H1 (cell line): Measurements from ENCODE around the gene GPR176. TPM values are rescaled to one million over a fixed set of nuclear protein-coding genes. Genes with fewer than 3 reads are reported as not detected.

Source experiments
- CTCF ChIA-PET: fragments of 300-600 bp; sonication (Branson Sonifier 250); formaldehyde crosslinking; loops from one replicate; lab custom pipeline; 2021; ENCODE audit not compliant: partially characterized antibody; lab: Charles Lee
- POLR2A ChIA-PET: fragments of 300-600 bp; sonication (Branson Sonifier 250); formaldehyde crosslinking; loops from one replicate; lab custom pipeline; 2021; ENCODE audit warnings: inconsistent platforms; ENCODE audit not compliant: partially characterized antibody; lab: Charles Lee
- DNase-seq, 2 experiments: peaks; one replicate each; pipeline versions ENCODE4 v3.0.0 to v3.0.0-alpha.2; 2010 to 2022; ENCODE audit warnings: low spot score in 2 of 2, low read depth in 1 of 2, mixed read lengths in 1 of 2
- FAIRE-seq: peaks from 2 replicates; lab custom pipeline; 2011; peaks lifted over from hg19 to GRCh38; lab: Jason Lieb, UNC
- H2AFZ ChIP-seq: 2 replicates; pipeline ENCODE4 v1.8.1; 2012; ENCODE audit warnings: low read length, inconsistent platforms
- H2AK5ac ChIP-seq: 2 replicates; pipeline ENCODE4 v1.6.1; 2013; ENCODE audit warnings: low read depth, low read length
- H2BK120ac ChIP-seq: replicated peaks from 2 replicates; pipeline ENCODE3; 2013; ENCODE audit warnings: low read depth, low read length, inconsistent platforms
- H2BK12ac ChIP-seq: 2 replicates; pipeline ENCODE4 v1.6.1; 2013; ENCODE audit warnings: low read depth, low read length
- H2BK15ac ChIP-seq: 2 replicates; pipeline ENCODE4 v1.6.1; 2013; ENCODE audit warnings: low read length
- H2BK20ac ChIP-seq: 2 replicates; pipeline ENCODE4 v1.6.1; 2013; ENCODE audit warnings: low read length
- H2BK5ac ChIP-seq: 2 replicates; pipeline ENCODE4 v1.6.1; 2013; ENCODE audit warnings: low read depth, low read length
- H3K14ac ChIP-seq: 2 replicates; pipeline ENCODE4 v1.6.1; 2013; ENCODE audit warnings: inconsistent platforms; ENCODE audit not compliant: insufficient read length
- H3K18ac ChIP-seq: 2 replicates; pipeline ENCODE4 v1.6.1; 2013; ENCODE audit warnings: low read length; ENCODE audit errors: extremely low read depth
- H3K23ac ChIP-seq: 2 replicates; pipeline ENCODE4 v1.6.1; 2013; ENCODE audit warnings: inconsistent platforms; ENCODE audit not compliant: insufficient read length
- H3K23me2 ChIP-seq: 2 replicates; pipeline ENCODE4 v1.6.1; 2013; ENCODE audit warnings: low read depth, low read length
- H3K27ac ChIP-seq: 2 replicates; pipeline ENCODE4 v1.6.1; 2011; ENCODE audit warnings: low read depth, low read length, inconsistent platforms
- H3K27me3 ChIP-seq, 4 experiments: replicated peaks in 1 of 4; 1 replicate in 1 of 4; 2 replicates in 3 of 4; pipeline versions ENCODE4 v1.6.1 to v1.8.1; 2011 to 2013; ENCODE audit warnings: low read length in 3 of 4, mild to moderate bottlenecking in 3 of 4, inconsistent platforms in 2 of 4, mixed read lengths in 2 of 4, moderate library complexity in 1 of 4; ENCODE audit not compliant: control insufficient read depth in 3 of 4, insufficient read depth in 3 of 4; ENCODE audit errors: extremely low read depth in 1 of 4
- H3K36me3 ChIP-seq, 4 experiments: 2 replicates each; pipeline versions ENCODE4 v1.6.1 to v1.8.1; 2011 to 2013; ENCODE audit warnings: mild to moderate bottlenecking in 4 of 4, low read length in 3 of 4, moderate library complexity in 2 of 4, control low read depth in 1 of 4, inconsistent platforms in 1 of 4; ENCODE audit not compliant: insufficient read depth in 4 of 4, control insufficient read depth in 2 of 4
- H3K4ac ChIP-seq: replicated peaks from 2 replicates; pipeline ENCODE3; 2013; ENCODE audit warnings: low read length, low read depth, mixed read lengths, inconsistent platforms; ENCODE audit not compliant: insufficient read length
- H3K4me1 ChIP-seq, 4 experiments: replicated peaks in 1 of 4; 1 replicate in 1 of 4; 2 replicates in 3 of 4; pipeline versions ENCODE4 v1.6.1 to v1.8.1; 2011 to 2013; ENCODE audit warnings: low read length in 3 of 4, inconsistent platforms in 2 of 4, mixed read lengths in 1 of 4; ENCODE audit not compliant: insufficient read depth in 4 of 4, control insufficient read depth in 3 of 4
- H3K4me2 ChIP-seq, 2 experiments: 2 replicates each; pipeline versions ENCODE4 v1.6.1 to v1.8.1; 2011 to 2013; ENCODE audit warnings: low read depth in 2 of 2, low read length in 2 of 2, control low read depth in 1 of 2, inconsistent platforms in 1 of 2, mild to moderate bottlenecking in 1 of 2; ENCODE audit not compliant: insufficient read depth in 1 of 2
- H3K4me3 ChIP-seq, 4 experiments: fragments of 200-600, 300-600 bp in 1 of 4; sonication (generic), shearing (Covaris generic), sonication (Bioruptor Twin) in 1 of 4; 2 replicates each; pipeline versions ENCODE4 v1.5.1 to v1.8.1; 2011 to 2016; ENCODE audit warnings: low read length in 4 of 4, low read depth in 3 of 4, control low read depth in 2 of 4, inconsistent platforms in 2 of 4, mild to moderate bottlenecking in 2 of 4, mixed read lengths in 1 of 4, moderate library complexity in 1 of 4; ENCODE audit not compliant: insufficient read depth in 2 of 4; ENCODE audit errors: extremely low read depth in 1 of 4
- H3K56ac ChIP-seq: replicated peaks from 2 replicates; pipeline ENCODE3; 2013; ENCODE audit warnings: low read depth, mild to moderate bottlenecking, mixed read lengths, low read length, inconsistent platforms; ENCODE audit not compliant: insufficient read length
- H3K79me1 ChIP-seq: 2 replicates; pipeline ENCODE4 v1.6.1; 2013; ENCODE audit warnings: low read depth, low read length, control low read depth
- H3K79me2 ChIP-seq, 2 experiments: 2 replicates each; pipeline versions ENCODE4 v1.6.1 to v1.8.1; 2012 to 2013; ENCODE audit warnings: low read length in 2 of 2, mild to moderate bottlenecking in 2 of 2, inconsistent platforms in 1 of 2; ENCODE audit not compliant: insufficient read depth in 2 of 2, control insufficient read depth in 1 of 2
- H3K9ac ChIP-seq, 4 experiments: replicated peaks in 1 of 4; 1 replicate in 1 of 4; 2 replicates in 3 of 4; pipeline versions ENCODE4 v1.6.1 to v1.8.1; 2011 to 2013; ENCODE audit warnings: low read depth in 3 of 4, low read length in 3 of 4, control low read depth in 2 of 4, mild to moderate bottlenecking in 2 of 4, moderate library complexity in 2 of 4, inconsistent platforms in 1 of 4; ENCODE audit errors: extremely low read depth in 1 of 4
- H3K9me3 ChIP-seq, 2 experiments: 2 replicates each; pipeline versions ENCODE4 v1.6.1 to v1.8.1; 2012 to 2013; ENCODE audit warnings: mild to moderate bottlenecking in 2 of 2, moderate library complexity in 2 of 2, control low read depth in 1 of 2, inconsistent platforms in 1 of 2, low read depth in 1 of 2, low read length in 1 of 2, mixed read lengths in 1 of 2; ENCODE audit not compliant: insufficient read depth in 2 of 2
- H4K20me1 ChIP-seq, 2 experiments: replicated peaks in 1 of 2; 2 replicates each; pipeline versions ENCODE3 to v1.8.1; 2011 to 2013; ENCODE audit warnings: inconsistent platforms in 2 of 2, low read length in 2 of 2, mild to moderate bottlenecking in 1 of 2; ENCODE audit not compliant: insufficient read depth in 2 of 2, control insufficient read depth in 1 of 2
- H4K5ac ChIP-seq: 2 replicates; pipeline ENCODE4 v1.6.1; 2013; ENCODE audit warnings: low read length, low read depth, mixed read lengths, inconsistent platforms; ENCODE audit not compliant: insufficient read length
- H4K8ac ChIP-seq: 2 replicates; pipeline ENCODE4 v1.8.0; 2013; ENCODE audit warnings: mild to moderate bottlenecking, moderate library complexity, low read length, inconsistent platforms; ENCODE audit not compliant: insufficient read depth; ENCODE audit errors: extremely low read depth
- H4K91ac ChIP-seq: replicated peaks from 2 replicates; pipeline ENCODE3; 2013; ENCODE audit warnings: low read length, mixed read lengths, inconsistent platforms; ENCODE audit not compliant: insufficient read length
- CBX5 ChIP-seq: fragments of 300-800, 300-1000 bp; sonication (generic); IDR thresholded peaks from 2 replicates; pipeline ENCODE4 v1.7.1; 2016; ENCODE audit warnings: antibody characterized with exemption, low read length, low read depth
- CTBP2 ChIP-seq: IDR thresholded peaks from 2 replicates; pipeline ENCODE4 v1.7.0; 2011; ENCODE audit warnings: borderline replicate concordance, mild to moderate bottlenecking, moderate library complexity, mixed read lengths, low read length; ENCODE audit not compliant: insufficient read depth, insufficient read length
- JUND ChIP-seq: IDR thresholded peaks from 2 replicates; pipeline ENCODE4 v1.6.1; 2011; ENCODE audit warnings: mild to moderate bottlenecking, improper control_type of control experiment, low read length
- SP1 ChIP-seq: IDR thresholded peaks from 2 replicates; pipeline ENCODE4 v1.6.1; 2011; ENCODE audit warnings: low read depth, low read length
- WGBS, 2 experiments: shearing (Covaris generic) in 1 of 2; methylation state at CpG; one replicate each; pipeline versions ENCODE4 v1.1.6 to v1.1.7; 2013 to 2015; ENCODE audit warnings: low lambda C conversion rate in 2 of 2, mixed read lengths in 2 of 2, inconsistent platforms in 1 of 2, low coverage in 1 of 2, missing lambda C conversion rate in 1 of 2; ENCODE audit not compliant: insufficient replicate concordance in 2 of 2, insufficient coverage in 1 of 2, insufficient read length in 1 of 2; ENCODE audit errors: extremely low coverage in 1 of 2, missing lambda C conversion rate in 1 of 2; 5-methylcytosine and 5-hydroxymethylcytosine counted together
- polyA plus RNA-seq, 7 experiments: library from polyadenylated mRNA; depleted of rRNA in 3 of 7; stranded (reverse) in 5 of 7; unstranded in 2 of 7; fragments of >200 nt in 5 of 7; fragments of 200-250 nt in 2 of 7; gene quantifications; 1 replicate in 5 of 7; 2 replicates in 1 of 7; 4 replicates in 1 of 7; pipeline versions ENCODE4 v1.2.1 to v1.2.3, GENCODE V29; 2011 to 2013; ENCODE audit warnings: missing spikeins in 2 of 7, mixed read lengths in 2 of 7
- total RNA-seq: library from RNA; stranded (reverse); fragmentation: NEBNext Ultra II Directional; extraction: Animal tissue kit (Norgen Biotek cat#: 25700); gene quantifications from 2 replicates; pipeline ENCODE4 v1.2.1, GENCODE V29; 2021
- TF ChIP-seq, protein P1 (sequence below), 3 experiments: IDR thresholded peaks; 1 replicate in 2 of 3; 2 replicates in 1 of 3; pipeline versions ENCODE4 v1.5.1 to v1.6.1; 2011; ENCODE audit warnings: low read length in 3 of 3, mild to moderate bottlenecking in 3 of 3, inconsistent platforms in 2 of 3, low read depth in 1 of 3, moderate library complexity in 1 of 3; ENCODE audit not compliant: insufficient read depth in 1 of 3; ENCODE audit errors: control extremely low read depth in 1 of 3

GPR176 gene
- total and polyA plus RNA-seq, 2 of the 8 experiments (the other 6 are each of a cell fraction or from before 2014, with no cell fraction given), result 190 to 281 TPM

DNA sequence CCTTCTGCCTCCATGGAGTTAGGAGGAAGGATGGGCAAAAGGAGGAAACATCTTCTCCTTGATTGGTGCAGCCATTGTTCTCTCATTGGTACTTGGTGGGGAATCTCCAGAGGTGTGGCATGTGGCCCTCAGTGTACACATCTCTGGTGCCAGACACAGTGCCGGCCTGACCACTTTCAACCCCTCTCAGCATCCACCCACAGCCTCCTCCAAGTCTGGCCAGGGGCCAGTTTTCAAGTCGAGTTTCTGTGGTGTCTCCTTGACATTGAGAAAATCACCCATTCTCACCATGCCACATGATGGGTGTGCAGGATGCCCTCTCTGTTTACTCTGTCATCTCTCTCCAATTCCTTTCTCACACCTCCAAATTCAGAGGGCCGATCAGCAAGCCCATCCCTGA is 124.6 kb downstream of the GPR176 start:
- POLR2A ChIA-PET, result interaction anchor here (0.6 to 1.8 kb wide), 5 partner anchors 13 to 154 kb away, joined by 3 to 8 read pairs (median 3); partner anchors contain the start of gene FSIP1
- H3K79me1 ChIP-seq, result no peaks in the 10 kb centered on the region; the same call in 1 of the 2 replicates
- CTCF ChIA-PET, result interaction anchor here (0.8 to 1.0 kb wide), 2 partner anchors 13 to 107 kb away, joined by 3 read pairs; partner anchors contain the start of gene FSIP1
- H2BK120ac ChIP-seq, result no peak overlapping the region
- H2BK15ac ChIP-seq, result no peak overlapping the region
- WGBS, 2 experiments, result 88% methylated on average over 3 of the region's 3 CpGs; no CpG with 5 or more reads in 1 of the 2 experiments
- no peaks in the 10 kb centered on the region; the same call in 1 of the 2 replicates for H3K23me2 ChIP-seq
- no peak overlapping the region for H3K27ac ChIP-seq
- H3K4me1 ChIP-seq, result no peaks in the 10 kb centered on the region; a peak in 1 of 7 replicates
- H3K36me3 ChIP-seq, result peaks cover 0 to 15% (median 5%) of the 10 kb centered on the region in 4 experiments; a peak in 7 of 8 replicates
- H3K18ac ChIP-seq, result no peak overlapping the region
- H2BK20ac ChIP-seq, result no peak overlapping the region
- no peak overlapping the region for H2BK5ac ChIP-seq
- H3K4ac ChIP-seq, result no peak overlapping the region
- no peak overlapping the region for H3K9ac ChIP-seq
- no peak overlapping the region for H3K4me2 ChIP-seq
- no peak overlapping the region for H3K14ac ChIP-seq
- H3K27me3 ChIP-seq, result no peaks in the 10 kb centered on the region
- H4K5ac ChIP-seq, result no peak overlapping the region
- no peaks in the 10 kb centered on the region for H3K9me3 ChIP-seq
- no peak overlapping the region for H4K91ac ChIP-seq
- H4K20me1 ChIP-seq, result peaks cover 0 to 3% of the 10 kb centered on the region in 2 experiments
- FAIRE-seq (no peak), DNase-seq (no peak)
- no peak overlapping the region for H3K23ac ChIP-seq
- no peak overlapping the region for H3K56ac ChIP-seq
- TF ChIP-seq, protein P1, sequence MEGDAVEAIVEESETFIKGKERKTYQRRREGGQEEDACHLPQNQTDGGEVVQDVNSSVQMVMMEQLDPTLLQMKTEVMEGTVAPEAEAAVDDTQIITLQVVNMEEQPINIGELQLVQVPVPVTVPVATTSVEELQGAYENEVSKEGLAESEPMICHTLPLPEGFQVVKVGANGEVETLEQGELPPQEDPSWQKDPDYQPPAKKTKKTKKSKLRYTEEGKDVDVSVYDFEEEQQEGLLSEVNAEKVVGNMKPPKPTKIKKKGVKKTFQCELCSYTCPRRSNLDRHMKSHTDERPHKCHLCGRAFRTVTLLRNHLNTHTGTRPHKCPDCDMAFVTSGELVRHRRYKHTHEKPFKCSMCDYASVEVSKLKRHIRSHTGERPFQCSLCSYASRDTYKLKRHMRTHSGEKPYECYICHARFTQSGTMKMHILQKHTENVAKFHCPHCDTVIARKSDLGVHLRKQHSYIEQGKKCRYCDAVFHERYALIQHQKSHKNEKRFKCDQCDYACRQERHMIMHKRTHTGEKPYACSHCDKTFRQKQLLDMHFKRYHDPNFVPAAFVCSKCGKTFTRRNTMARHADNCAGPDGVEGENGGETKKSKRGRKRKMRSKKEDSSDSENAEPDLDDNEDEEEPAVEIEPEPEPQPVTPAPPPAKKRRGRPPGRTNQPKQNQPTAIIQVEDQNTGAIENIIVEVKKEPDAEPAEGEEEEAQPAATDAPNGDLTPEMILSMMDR (IDR thresholded peaks at IDR 0.05; ENCODE audit: control extremely low read depth in 1 of 3, insufficient read depth in 1 of 3, low read depth in 1 of 3, low read length in 3 of 3), result no peak
- TF ChIP-seq CBX5 (no peak), CTBP2 (no peak), SP1 (no peak), JUND (no peak)
- H2AFZ ChIP-seq, result no peak overlapping the region
- H3K79me2 ChIP-seq, result 0 out of 4 replicates have a peak, but pooled peaks cover 0 to 2% of the 10 kb centered on the region in 2 experiments
- no peak overlapping the region for H3K4me3 ChIP-seq
- no peak overlapping the region for H4K8ac ChIP-seq
- no peak overlapping the region for H2BK12ac ChIP-seq
- H2AK5ac ChIP-seq, result no peak overlapping the region
